ENCODE results near the gene VPS39.

GRCh38 chr15:42201801-42202200 lies 6.3 kb downstream of the VPS39 start:
- TF ChIP-seq, protein P1, sequence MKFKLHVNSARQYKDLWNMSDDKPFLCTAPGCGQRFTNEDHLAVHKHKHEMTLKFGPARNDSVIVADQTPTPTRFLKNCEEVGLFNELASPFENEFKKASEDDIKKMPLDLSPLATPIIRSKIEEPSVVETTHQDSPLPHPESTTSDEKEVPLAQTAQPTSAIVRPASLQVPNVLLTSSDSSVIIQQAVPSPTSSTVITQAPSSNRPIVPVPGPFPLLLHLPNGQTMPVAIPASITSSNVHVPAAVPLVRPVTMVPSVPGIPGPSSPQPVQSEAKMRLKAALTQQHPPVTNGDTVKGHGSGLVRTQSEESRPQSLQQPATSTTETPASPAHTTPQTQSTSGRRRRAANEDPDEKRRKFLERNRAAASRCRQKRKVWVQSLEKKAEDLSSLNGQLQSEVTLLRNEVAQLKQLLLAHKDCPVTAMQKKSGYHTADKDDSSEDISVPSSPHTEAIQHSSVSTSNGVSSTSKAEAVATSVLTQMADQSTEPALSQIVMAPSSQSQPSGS (IDR thresholded peaks at IDR 0.05; ENCODE audit: low read length): no peak
- no peak for TF ChIP-seq EP300 (IDR thresholded peaks at IDR 0.05; ENCODE audit: borderline replicate concordance in 1 of 2, low read depth in 2 of 2, low read length in 2 of 2)
- TF ChIP-seq JUND (IDR thresholded peaks at IDR 0.05; ENCODE audit: low read length): no peak
- TF ChIP-seq, protein P2, sequence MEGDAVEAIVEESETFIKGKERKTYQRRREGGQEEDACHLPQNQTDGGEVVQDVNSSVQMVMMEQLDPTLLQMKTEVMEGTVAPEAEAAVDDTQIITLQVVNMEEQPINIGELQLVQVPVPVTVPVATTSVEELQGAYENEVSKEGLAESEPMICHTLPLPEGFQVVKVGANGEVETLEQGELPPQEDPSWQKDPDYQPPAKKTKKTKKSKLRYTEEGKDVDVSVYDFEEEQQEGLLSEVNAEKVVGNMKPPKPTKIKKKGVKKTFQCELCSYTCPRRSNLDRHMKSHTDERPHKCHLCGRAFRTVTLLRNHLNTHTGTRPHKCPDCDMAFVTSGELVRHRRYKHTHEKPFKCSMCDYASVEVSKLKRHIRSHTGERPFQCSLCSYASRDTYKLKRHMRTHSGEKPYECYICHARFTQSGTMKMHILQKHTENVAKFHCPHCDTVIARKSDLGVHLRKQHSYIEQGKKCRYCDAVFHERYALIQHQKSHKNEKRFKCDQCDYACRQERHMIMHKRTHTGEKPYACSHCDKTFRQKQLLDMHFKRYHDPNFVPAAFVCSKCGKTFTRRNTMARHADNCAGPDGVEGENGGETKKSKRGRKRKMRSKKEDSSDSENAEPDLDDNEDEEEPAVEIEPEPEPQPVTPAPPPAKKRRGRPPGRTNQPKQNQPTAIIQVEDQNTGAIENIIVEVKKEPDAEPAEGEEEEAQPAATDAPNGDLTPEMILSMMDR (IDR thresholded peaks at IDR 0.05; ENCODE audit: control extremely low read depth in 1 of 3, insufficient read depth in 1 of 3, low read depth in 1 of 3, low read length in 3 of 3): no peak
- no peak for TF ChIP-seq CHD2 (IDR thresholded peaks at IDR 0.05; ENCODE audit: low read length)
- no peak for TF ChIP-seq USF2 (IDR thresholded peaks at IDR 0.05; ENCODE audit: low read length)
- no peak for TF ChIP-seq POLR2AphosphoS5 (IDR thresholded peaks at IDR 0.05; ENCODE audit: low read depth, low read length)
- TF ChIP-seq SP1 (IDR thresholded peaks at IDR 0.05; ENCODE audit: low read depth, low read length): no peak
- TF ChIP-seq PHF8 (conservative IDR thresholded peaks at IDR 0.05; ENCODE audit: low read depth, low read length): no peak
- no peak for TF ChIP-seq POLR2A (IDR thresholded peaks at IDR 0.05; ENCODE audit: control extremely low read depth in 1 of 2, low read depth in 2 of 2, low read length in 2 of 2)
- no peak for TF ChIP-seq RFX5 (IDR thresholded peaks at IDR 0.05; ENCODE audit: borderline replicate concordance, low read depth, low read length)
- TF ChIP-seq TEAD4 (IDR thresholded peaks at IDR 0.05; ENCODE audit: low read depth, low read length): no peak
- TF ChIP-seq, protein P3, sequence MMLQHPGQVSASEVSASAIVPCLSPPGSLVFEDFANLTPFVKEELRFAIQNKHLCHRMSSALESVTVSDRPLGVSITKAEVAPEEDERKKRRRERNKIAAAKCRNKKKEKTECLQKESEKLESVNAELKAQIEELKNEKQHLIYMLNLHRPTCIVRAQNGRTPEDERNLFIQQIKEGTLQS (IDR thresholded peaks at IDR 0.05; ENCODE audit: insufficient read depth, low read depth, low read length): no peak
- TF ChIP-seq SP4 (IDR thresholded peaks at IDR 0.05; ENCODE audit: low read length): no peak
